GM23248 (cell line): ENCODE results near the gene FBXW4.

ENCODE experiments used
- EZH2 ChIP-seq: fragments of 200-600 bp; sonication (generic); IDR thresholded peaks from 2 replicates; pipeline ENCODE4 v1.6.1; 2018; ENCODE audit warnings: antibody characterized with exemption, mild to moderate bottlenecking; ENCODE audit not compliant: insufficient read depth, poor library complexity, severe bottlenecking
- EZH2phosphoT487 ChIP-seq: fragments of 200-600 bp; sonication (generic); IDR thresholded peaks from 2 replicates; pipeline ENCODE4 v1.6.1; 2018; ENCODE audit warnings: antibody characterized with exemption, moderate library complexity, mild to moderate bottlenecking, low read depth; ENCODE audit not compliant: insufficient read depth

DNA sequence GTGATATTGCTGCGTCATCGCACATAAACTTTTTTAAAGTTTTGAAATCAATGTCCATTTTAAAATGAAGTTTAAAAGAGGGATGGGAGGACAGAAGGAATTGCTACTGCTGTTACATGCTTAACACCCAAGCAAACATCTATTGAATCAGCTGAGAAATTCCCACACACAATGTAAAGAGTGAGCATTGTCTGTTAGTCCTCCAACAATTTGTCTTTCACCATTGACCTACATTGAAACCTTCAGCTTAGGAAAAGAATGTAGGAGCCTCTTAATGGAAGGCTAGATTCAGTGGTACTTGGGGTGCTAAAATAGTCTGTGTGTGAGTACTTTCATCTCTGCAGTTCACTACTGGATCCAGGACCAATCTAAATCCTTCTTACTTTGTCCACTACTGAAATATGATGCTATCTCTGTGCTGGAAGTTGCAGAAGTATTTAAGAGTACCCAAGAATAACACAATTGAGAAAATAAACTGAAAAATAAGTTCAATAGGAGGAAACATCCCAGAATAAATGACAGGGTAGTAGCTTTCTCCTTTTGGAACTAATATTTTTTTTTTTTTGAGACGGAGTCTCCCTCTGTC is 23.8 kb upstream of the FBXW4 start:
- TF ChIP-seq EZH2 (no peak), EZH2phosphoT487 (no peak)
